NCI-H1092 (cell line): Measurements from ENCODE around the gene FANCL.
"Not testable (repeated sequence)": the region's sequence is repeated elsewhere in the genome, so short reads cannot be mapped to it uniquely, and the experiment has no call there.

Experiments
- DNase-seq: peaks from one replicate; lab custom pipeline; 2025; lab: John Stamatoyannopoulos, UW

FANCL gene

DNA sequence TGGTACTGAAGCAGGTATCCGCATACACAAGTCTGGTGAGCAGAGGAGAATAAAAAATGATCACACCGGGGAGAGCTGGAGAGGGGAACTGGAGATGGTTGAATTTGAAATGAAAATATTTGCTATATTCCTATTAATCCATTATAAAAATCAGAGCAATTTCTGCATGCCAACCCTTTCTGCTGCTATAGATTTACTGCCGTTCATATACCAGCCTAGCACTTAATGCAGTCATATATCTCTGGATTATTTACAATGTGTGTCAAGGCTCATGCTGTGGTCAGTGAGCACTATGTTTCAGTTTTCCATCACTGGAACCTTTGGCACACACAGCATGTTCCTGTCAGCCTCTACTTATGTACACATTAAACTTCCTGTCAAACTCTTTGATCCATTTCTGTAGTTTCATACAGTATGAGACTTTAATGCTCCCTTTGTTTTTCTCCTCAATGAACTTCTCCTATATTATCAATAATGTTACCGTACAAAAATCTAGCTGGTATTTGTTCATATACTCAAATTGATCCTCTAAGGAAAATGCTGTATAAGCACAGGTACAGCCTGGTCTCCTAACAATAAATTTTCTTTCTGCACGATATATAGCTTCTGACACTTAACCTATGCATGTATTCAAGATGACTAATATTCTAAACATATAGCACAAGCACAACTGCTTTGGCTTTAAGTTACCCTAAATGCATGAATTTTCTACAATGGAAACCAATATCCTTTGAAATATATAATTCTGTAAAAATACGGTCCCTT, 36.7 kb downstream of the FANCL start:
- no peak for DNase-seq

DNA sequence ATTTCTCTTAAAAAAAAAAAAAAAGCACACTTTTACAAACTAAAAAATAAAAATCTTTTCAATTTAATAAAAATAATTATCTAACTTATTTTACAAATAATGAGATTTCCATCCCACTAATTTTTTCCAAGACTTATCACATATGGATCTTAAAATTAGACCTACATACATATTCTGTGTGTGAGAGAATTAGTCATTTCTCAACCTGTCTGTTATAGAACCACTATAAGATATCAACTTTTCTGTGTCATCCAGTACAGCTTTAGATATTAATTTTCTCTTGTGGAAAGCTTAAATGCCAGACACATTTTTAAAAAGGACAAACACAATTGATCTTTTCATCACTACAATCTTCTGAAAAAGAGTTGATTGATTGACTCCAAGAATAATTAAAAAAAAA, 38.1 kb downstream of the FANCL start:
- no peak for DNase-seq

DNA sequence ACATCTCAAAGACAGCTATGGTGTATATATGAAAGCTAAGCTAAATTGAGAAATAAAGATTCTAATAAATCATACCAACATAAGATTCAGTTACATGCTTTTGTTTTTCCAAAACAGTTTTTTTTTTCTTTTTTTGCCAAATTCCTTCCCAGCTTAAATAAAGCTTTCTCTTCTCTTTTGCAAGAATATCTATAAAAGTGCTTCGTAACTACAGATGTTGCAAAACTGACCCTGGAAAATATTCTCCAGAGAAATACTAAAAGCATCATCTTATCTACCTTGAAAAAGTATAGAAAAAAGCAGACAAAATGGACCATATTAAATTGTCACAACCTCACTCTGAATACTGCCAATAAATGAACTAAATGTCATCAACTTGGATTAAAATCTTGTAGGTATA, 38.7 kb downstream of the FANCL start:
- no peak for DNase-seq

DNA sequence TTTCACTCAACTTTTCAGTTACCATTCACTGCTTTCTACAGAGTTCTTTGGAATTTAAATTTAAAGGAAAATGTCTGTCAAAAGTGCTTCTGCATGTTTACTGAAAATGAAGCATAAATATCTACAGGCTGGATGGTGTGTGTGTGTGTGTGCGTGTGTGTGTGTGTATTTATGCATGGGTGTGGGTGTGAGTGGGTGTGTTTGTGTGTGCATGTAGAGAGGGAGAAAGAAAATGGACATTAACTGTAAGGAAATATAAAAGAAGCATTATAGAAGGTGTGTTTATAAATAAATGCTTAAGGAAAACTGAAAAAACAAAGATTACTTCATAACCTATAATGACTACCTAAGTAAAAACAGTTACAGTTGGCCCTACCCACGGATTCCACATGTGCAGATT, 43.2 kb downstream of the FANCL start:
- DNase-seq, result no peak

DNA sequence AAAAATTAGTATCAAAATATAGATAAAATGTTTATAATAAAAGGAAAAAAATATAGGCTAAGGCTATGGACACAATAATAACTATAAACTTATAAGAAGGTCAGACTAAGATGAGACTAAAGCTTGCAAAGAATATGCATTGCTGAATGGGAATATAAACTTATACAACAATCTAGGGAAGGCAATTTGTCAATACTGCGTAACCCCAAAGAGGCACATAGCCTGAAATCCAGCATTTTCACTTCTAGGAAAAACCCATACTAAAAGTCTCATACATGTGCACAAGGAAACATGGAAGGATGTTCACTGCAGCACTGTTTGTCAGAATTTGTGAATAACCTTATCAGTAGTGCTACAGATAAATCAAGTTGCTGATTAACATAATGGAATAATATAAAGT, 45.5 kb downstream of the FANCL start:
- DNase-seq, result no peak

DNA sequence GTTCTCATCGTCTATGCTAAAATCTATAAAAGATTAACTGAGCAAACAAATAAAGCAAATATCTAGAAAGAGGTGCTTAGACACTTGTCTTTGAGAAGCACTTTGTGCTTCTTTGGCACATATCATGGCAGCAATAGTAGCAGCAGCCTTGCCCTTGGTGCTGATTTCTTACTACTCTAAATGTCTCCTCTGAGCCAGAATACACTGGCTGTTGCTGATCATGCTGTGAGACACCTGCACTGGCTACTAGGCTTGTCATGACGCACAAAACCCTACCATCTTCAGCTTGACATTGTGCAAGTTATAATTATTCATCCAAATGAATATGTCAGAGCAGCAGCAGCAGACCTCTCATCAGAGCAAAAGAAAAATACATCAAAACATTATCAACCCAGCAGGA, 46.7 kb downstream of the FANCL start:
- DNase-seq, result no peak

DNA sequence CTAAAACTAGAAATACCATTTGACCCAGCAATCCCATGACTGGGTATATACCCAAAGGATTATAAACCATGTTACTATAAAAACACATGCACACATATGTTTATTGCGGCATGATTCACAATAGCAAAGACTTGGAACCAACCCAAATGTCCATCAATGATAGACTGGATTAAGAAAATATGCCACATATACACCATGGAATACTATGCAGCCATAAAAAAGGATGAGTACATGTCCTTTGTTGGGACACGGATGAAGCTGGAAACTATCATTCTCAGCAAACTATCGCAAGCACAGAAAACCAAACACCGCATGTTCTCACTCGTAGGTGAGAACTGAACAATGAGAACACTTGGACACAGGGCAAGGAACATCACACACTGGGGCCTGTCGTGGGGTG, 54.1 kb downstream of the FANCL start:
- DNase-seq, result not testable (repeated sequence)

DNA sequence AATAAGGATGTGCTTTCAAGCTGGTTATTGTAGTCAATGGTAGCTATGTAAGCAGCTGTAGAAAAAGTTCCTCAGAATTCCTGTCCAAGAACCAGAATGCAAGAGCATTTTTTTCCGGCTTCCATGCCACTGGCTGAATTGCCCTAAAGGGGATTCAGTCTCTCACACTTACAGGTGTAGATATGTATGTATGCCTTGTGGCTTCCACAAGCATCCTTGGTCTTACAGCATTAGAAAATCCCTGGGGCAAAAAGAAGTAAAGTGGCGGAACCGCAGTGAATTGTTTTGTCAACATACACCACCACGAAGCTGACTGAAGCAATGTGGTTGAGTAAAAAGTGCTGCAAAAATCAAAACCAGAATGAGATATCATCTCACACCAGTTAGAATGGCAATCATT, 54.6 kb downstream of the FANCL start:
- DNase-seq, result no peak

DNA sequence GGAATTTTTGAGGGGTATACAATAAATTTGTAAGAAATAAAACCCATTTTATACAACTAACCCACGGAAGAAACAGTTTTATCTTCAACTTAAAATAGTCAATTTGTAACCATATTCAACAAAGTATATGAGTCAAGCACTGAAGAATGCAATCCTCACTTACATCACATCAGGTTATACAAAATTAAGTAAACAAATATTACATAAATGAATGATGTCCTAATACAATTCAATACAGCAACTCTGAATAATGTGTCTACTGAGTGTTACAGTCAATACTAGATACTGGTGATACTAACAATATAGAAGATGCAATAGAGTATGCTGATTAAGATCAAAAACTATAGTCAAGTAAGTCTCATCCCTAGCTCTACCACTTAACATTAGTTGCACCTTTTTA, 58.6 kb downstream of the FANCL start:
- no peak for DNase-seq

DNA sequence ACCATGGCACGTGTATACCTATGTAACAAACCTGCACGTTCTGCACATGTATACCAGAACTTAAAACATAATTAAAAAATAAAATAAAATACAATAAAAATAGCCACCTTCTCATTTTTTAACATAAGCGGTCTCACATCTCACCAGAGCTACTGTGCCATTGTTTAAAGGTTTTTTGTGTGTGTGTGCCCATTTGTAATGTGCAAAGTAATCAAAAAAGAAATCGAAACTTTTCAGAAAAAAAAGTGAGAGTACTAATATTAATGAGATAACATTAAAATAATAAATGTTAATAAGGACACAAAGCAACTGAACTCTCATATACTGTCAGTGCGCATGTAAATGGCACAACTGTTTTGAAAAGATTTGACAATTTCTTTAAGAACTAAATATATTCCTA, 60.5 kb downstream of the FANCL start:
- DNase-seq, result no peak

DNA sequence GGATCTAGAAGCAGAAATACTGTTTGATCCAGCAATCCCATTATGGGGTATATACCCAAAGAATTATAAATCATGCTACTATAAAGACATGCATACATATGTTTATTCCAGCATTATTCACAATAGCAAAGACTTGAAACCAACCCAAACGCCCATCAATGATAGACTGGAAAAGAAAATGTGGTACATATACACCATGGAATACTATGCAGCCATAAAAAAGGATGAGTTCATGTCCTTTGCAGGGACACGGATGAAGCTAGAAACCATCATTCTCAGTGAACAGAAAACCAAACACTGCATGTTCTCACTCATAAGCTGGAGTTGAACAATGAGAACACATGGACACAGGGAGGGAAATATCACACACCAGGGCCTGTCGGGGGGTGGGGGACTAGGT, 61.0 kb downstream of the FANCL start:
- not testable (repeated sequence) for DNase-seq

DNA sequence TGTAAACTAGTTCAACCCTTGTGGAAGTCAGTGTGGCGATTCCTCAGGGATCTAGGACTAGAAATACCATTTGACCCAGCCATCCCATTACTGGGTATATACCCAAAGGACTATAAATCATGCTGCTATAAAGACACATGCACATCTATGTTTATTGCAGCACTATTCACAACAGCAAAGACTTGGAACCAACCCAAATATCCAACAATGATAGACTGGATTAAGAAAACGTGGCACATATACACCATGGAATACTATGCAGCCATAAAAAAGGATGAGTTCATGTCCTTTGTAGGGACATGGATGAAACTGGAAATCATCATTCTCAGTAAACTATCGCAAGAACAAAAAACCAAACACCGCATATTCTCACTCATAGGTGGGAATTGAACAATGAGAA, 63.9 kb downstream of the FANCL start:
- DNase-seq, result not testable (repeated sequence)

DNA sequence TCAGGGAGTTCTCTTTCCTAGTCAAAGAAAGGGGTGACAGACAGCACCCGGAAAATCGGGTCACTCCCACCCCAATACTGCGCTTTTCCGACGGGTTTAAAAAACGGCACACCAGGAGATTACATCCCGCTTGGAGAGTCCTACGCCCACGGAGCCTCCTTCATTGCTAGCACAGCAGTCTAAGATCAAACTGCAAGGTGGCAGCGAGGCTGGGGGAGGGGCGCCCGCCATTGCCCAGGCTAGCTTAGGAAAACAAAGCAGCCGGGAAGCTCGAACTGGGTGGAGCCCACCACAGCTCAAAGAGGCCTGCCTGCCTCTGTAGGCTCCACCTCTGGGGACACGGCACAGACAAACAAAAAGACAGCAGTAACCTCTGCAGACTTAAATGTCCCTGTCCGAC, 69.3 kb downstream of the FANCL start:
- not testable (repeated sequence) for DNase-seq

DNA sequence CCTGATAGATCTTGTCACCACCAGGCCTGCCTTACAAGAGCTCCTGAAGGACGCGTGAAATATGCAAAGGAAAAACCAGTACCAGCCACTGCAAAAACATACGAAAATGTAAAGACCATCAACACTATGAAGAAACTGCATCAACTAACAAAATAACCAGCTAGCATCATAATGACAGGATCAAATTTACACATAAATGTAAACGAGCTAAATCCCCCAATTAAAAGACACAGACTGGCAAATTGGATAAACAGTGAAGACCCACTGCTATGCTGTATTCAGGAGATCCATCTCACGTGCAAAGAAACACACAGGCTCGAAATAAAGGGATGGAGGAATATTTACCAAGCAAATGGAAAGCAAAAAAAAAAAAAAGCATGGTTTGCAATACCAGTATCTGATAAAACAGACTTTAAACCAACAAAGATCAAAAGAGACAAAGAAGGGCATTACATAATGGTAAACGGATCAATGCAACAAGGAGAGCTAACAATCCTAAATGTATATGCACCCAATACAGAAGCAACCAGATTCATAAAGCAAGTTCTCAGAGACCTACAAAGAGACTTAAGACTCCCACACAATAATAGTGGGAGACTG, 70.7 kb downstream of the FANCL start:
- DNase-seq, result not testable (repeated sequence)

DNA sequence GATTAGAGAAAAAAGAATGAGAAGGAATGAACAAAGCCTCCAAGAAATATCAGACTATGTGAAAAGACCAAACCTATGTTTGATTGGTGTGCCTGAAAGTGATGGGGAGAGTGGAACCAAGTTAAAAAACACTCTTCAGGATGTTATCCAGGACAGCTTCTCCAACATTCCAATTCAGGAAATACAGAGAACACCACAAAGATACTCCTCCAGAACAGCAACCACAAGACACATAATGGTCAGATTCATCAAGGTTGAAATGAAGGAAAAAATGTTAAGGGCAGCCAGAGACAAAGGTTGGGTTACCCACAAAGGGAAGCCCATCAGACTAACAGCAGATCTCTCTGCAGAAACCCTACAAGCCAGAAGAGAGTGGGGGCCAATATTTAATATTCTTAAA, 71.3 kb downstream of the FANCL start:
- not testable (repeated sequence) for DNase-seq

DNA sequence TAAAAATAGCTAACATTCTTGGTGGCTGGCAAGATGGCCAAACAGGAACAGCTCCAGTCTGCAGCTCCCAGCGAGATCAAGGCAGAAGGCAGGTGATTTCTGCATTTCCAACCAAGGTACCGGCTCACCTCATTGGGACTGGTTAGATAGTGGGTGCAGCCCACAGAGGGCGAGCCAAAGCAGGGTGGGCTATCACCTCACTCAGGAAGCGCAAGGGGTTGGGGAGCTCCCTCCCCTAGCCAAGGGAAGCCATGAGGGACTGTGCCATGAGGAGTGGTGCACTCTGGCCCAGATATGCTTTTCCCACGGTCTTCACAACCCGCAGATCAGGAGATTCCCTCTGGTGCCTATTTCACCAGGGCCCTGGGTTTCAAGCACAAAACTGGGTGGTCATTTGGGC, 73.0 kb downstream of the FANCL start:
- not testable (repeated sequence) for DNase-seq

DNA sequence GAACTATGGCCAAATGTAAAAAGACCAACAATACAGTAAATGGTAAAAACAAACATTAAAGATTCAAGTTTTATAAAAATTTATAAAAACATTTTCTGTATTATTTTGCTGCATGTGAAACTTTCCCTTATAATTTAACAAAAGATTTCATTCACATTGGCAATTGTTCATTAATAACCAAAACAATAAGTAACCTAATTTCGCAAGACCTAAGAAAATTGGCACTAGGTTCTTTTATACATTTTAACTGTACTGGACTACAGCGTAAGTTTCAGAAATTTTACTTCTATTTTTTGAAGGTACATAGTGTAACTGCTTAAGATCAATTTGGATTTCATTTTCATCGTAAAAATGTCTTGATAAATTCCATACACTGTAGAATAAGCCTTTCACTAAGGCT, 77.2 kb downstream of the FANCL start:
- no peak for DNase-seq

DNA sequence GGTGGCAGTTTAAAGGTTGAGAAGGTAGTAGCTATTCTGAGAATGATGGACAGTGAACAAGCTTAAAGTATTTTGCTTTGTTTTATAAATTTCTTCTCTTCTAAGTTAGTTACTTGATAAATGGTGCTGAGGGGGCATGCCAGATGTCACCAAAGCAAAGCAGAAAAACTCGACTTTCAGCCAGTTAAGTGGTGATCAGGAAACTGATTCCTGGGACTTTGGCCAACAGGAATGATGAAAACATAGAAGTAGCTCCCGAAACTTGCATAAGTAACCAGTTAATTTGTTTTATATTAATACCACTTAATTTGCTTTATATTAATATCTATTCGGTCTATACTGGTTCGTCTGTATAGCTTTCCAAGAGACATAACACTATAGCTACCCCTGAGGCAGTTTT, 82.6 kb downstream of the FANCL start:
- no peak for DNase-seq

DNA sequence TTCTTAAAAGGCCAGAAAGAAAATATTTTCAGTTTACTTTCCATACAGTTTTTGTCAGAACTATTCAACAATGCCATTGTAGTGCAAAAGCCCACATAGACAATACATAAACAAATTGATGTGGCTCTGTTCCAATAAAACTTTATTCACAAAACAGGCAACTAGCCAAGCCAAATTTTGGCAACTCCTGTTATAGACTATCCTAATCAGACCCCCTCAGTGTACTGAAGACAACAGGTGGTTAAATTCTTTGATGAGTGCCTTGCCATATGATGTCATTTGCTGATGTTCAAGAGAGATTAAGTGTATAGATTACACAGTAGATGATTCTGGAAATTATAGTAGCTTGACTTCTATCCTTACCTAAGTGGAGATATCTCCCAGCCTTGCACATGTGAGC, 83.4 kb downstream of the FANCL start:
- no peak for DNase-seq

DNA sequence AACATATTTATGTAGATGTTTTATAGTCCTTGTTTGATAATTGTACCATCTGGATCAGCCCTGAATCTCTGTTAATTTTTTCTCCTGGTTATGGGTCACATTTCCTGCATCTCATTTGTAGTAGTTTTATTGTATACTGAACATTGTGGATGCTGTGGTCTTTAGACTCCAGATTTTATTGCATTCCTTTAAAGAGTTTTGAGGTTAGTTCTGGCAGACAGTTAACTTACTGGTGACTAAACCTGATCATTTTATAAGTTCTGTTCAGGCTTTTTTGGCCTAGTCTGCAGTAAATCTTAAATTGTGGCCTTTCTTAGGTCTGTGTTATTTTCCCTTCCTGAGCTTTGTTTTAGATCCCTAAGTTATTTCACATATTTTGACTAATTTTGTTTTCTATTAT, 84.3 kb downstream of the FANCL start:
- no peak for DNase-seq

DNA sequence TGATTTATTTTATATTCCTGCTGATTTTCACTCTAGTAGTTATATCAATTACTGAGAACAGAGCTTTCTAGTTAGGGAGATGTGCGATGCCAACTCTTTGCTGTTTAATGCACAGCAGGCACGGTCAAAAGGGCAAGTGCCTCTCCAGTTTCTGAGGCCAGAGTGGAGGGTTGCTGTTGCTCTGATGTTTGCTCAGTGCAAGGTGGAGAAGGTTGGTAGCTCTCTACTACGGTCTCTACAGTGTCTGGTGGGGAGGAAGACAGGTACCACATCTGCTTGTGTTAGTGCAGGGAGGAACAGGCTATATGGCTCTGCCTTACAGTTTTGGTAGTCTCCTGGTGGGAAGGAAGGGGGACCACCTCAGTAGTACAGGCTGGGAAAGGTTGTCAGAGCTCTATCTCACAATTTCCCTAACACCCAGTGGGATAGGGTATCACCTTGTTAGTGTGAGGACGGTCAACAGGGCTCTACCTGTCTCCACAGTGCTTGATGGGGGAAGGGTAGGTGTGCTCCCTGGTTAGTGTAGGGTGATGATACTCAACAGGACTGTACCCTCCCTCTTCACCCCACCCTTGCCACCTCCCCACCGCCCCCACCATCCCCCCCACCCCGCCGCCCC, 85.9 kb downstream of the FANCL start:
- DNase-seq, result peak; percentile 45

DNA sequence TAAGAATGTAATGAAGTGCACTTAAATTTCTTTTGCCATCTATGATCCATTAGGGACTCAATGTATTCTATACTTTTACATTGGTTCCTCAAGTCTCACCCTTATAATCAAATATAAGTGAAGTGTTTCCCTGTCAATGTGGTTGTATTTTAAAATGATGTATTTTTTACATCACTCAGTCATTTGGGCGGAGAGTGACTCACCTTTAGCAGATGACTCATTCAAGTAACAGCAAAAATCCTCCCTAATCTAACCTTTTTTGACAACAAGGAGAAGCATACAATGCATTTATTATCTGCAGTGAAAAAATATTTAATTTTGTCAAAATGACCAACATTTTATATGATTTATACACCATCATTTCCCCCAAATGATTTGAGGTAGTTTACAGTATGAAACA, 94.4 kb downstream of the FANCL start:
- no peak for DNase-seq

DNA sequence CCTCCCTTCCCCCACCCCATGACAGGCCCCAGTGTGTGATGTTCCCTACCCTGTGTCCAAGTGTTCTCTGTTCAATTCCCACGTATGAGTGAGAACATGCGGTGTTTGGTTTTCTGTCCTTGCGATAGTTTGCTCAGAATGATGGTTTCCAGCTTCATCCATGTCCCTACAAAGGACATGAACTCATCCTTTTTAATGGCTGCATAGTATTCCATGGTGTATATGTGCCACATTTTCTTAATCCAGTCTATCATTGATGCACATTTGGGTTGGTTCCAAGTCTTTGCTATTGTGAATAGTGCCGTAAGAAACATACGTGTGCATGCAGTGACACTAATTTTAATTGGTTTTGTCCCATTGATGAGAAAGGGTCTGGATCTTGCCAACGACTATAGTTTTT, 95.4 kb downstream of the FANCL start:
- not testable (repeated sequence) for DNase-seq
